G401 (cell line): ENCODE measurements around the gene CDKN1C. TPM values are rescaled to one million over a fixed set of nuclear protein-coding genes. Genes with fewer than 3 reads are reported as not detected.

ENCODE experiments used
- DNase-seq: peaks from one replicate; pipeline ENCODE4 v3.0.0-alpha.2; 2015; ENCODE audit warnings: low spot score
- in situ Hi-C: cut with HindIII; loops from 2 replicates; pipeline ENCODE4 v1.10.0; 2016; ENCODE audit warnings: low sequenced_read_pairs, mixed read lengths
- total RNA-seq: library from RNA; depleted of rRNA; stranded (reverse); fragments of >200 nt; shearing (Covaris generic); gene quantifications from 2 replicates; pipeline ENCODE4 v1.2.3, GENCODE V29; 2014

The CDKN1C gene
- total RNA-seq, 1 experiment from 2014 or later = 15.6 TPM

GRCh38 chr11:2857918-2858317, 27.7 kb downstream of the CDKN1C start:
- no peak for DNase-seq
- in situ Hi-C loops = no loop called here

- no peak for DNase-seq
- in situ Hi-C loops = no loop called here
Measured at GRCh38 chr11:2857276-2857675, 28.3 kb downstream of the CDKN1C start.

GRCh38 chr11:2855162-2855561, 30.4 kb downstream of the CDKN1C start:
- no peak for DNase-seq
- in situ Hi-C loops = no loop called here

- no peak for DNase-seq
- in situ Hi-C loops = no loop called here
Measured at GRCh38 chr11:2853997-2854560, 31.5 kb downstream of the CDKN1C start.

- no peak for DNase-seq
- in situ Hi-C loops = no loop called here
Measured at GRCh38 chr11:2853401-2853800, 32.2 kb downstream of the CDKN1C start.

GRCh38 chr11:2849994-2850770, 35.4 kb downstream of the CDKN1C start:
- in situ Hi-C loops = no loop called here
- DNase-seq = peak; percentile 69

- in situ Hi-C loops = no loop called here
- no peak for DNase-seq
Measured at GRCh38 chr11:2848497-2848896, 37.1 kb downstream of the CDKN1C start.

- in situ Hi-C loops = no loop called here
- DNase-seq = no peak
Measured at GRCh38 chr11:2847561-2847960, 38.0 kb downstream of the CDKN1C start.

- in situ Hi-C loops = no loop called here
- DNase-seq = no peak
Measured at GRCh38 chr11:2846470-2846869, 39.1 kb downstream of the CDKN1C start.

GRCh38 chr11:2846056-2846455, 39.5 kb downstream of the CDKN1C start:
- no peak for DNase-seq
- in situ Hi-C loops = no loop called here

- in situ Hi-C loops = no loop called here
- DNase-seq = no peak
Measured at GRCh38 chr11:2844996-2845395, 40.6 kb downstream of the CDKN1C start.

- DNase-seq = no peak
- in situ Hi-C loops = no loop called here
Measured at GRCh38 chr11:2844116-2844842, 41.3 kb downstream of the CDKN1C start.

GRCh38 chr11:2843551-2843950, 42.0 kb downstream of the CDKN1C start:
- in situ Hi-C loops = no loop called here
- no peak for DNase-seq

GRCh38 chr11:2842876-2843275, 42.7 kb downstream of the CDKN1C start:
- no peak for DNase-seq
- in situ Hi-C loops = no loop called here

GRCh38 chr11:2841411-2842190, 44.0 kb downstream of the CDKN1C start:
- in situ Hi-C loops = no loop called here
- no peak for DNase-seq

GRCh38 chr11:2839395-2839943, 46.1 kb downstream of the CDKN1C start:
- in situ Hi-C loops = no loop called here
- no peak for DNase-seq

GRCh38 chr11:2838676-2839294, 46.8 kb downstream of the CDKN1C start:
- no peak for DNase-seq
- in situ Hi-C loops = no loop called here

GRCh38 chr11:2838091-2838490, 47.5 kb downstream of the CDKN1C start:
- no peak for DNase-seq
- in situ Hi-C loops = no loop called here

GRCh38 chr11:2837651-2838050, 47.9 kb downstream of the CDKN1C start:
- in situ Hi-C loops = no loop called here
- DNase-seq = no peak
